Activated T-cell treated with anti-CD3 and anti-CD28 coated beads for 4 hours (primary cell): ENCODE measurements around the gene B3GNT2.
"Not testable (repeated sequence)": the region's sequence is repeated elsewhere in the genome, so short reads cannot be mapped to it uniquely, and the experiment has no call there.

Experiments
- DNase-seq: peaks from one replicate; pipeline ENCODE4 v3.0.0-alpha.2; 2020

The B3GNT2 gene

GRCh38 chr2:62248226-62248625 lies 52.3 kb downstream of the B3GNT2 start:
- DNase-seq, result no peak

- DNase-seq, result no peak
These were observed 54.3 kb downstream of the B3GNT2 start for GRCh38 chr2:62250239-62250638.

GRCh38 chr2:62254424-62255266 lies 58.7 kb downstream of the B3GNT2 start:
- no peak for DNase-seq

- DNase-seq, result no peak
These were observed 61.6 kb downstream of the B3GNT2 start for GRCh38 chr2:62257466-62257865.

- DNase-seq, result no peak
These were observed 67.3 kb downstream of the B3GNT2 start for GRCh38 chr2:62263076-62263715.

- DNase-seq, result no peak
These were observed 68.3 kb downstream of the B3GNT2 start for GRCh38 chr2:62264186-62264585.

GRCh38 chr2:62265106-62265505 lies 69.2 kb downstream of the B3GNT2 start:
- DNase-seq, result no peak

GRCh38 chr2:62266433-62267038 lies 70.6 kb downstream of the B3GNT2 start:
- DNase-seq, result no peak

GRCh38 chr2:62267696-62268095 lies 71.8 kb downstream of the B3GNT2 start:
- no peak for DNase-seq

- DNase-seq, result not testable (repeated sequence)
These were observed 72.8 kb downstream of the B3GNT2 start for GRCh38 chr2:62268681-62269188.

GRCh38 chr2:62270728-62271127 lies 74.8 kb downstream of the B3GNT2 start:
- no peak for DNase-seq
